Stomach (tissue), 4 donors: ENCODE measurements around the gene MCTP1.

ENCODE experiments used
- EP300 ChIP-seq: sonication (generic); formaldehyde crosslinking; IDR thresholded peaks from one replicate; pipeline ENCODE4 v1.6.1; 2017; ENCODE audit warnings: antibody characterized with exemption
- POLR2A ChIP-seq, 4 donors: fragments of 450-650 bp; IDR thresholded peaks; one replicate each; pipeline ENCODE4 v1.6.1; 2016; ENCODE audit warnings: antibody characterized with exemption in 4 of 4, control low read depth in 2 of 4, mild to moderate bottlenecking in 1 of 4, moderate library complexity in 1 of 4
- TF ChIP-seq, protein P1 (sequence below), 7 experiments: fragments of 450-650 bp in 4 of 7; fragments of 200-600 bp in 3 of 7; sonication (generic) in 3 of 7; IDR thresholded peaks; one replicate each; pipeline ENCODE4 v1.5.1; 2016 to 2019; ENCODE audit warnings: antibody characterized with exemption in 7 of 7, control low read depth in 2 of 7, mild to moderate bottlenecking in 1 of 7

DNA sequence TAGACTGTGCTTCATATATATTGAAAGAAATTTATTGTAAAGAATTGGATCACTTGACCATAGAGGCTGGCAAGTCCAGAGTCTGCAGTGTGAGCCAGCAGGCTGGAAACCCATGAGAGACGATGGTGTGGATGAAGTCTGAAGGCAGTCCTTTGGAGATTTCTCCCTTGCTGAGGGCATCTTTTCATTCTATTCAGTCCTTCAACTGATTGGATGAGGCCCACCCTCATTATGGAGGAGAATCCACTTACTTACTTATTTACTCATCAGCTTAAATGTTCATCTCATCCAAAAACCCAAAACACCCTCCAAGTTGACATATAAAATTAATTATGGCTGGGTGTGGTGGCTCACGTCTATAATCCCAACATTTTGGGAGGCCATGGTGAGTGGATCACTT, 62.1 kb downstream of the MCTP1 start:
- TF ChIP-seq, protein P1, sequence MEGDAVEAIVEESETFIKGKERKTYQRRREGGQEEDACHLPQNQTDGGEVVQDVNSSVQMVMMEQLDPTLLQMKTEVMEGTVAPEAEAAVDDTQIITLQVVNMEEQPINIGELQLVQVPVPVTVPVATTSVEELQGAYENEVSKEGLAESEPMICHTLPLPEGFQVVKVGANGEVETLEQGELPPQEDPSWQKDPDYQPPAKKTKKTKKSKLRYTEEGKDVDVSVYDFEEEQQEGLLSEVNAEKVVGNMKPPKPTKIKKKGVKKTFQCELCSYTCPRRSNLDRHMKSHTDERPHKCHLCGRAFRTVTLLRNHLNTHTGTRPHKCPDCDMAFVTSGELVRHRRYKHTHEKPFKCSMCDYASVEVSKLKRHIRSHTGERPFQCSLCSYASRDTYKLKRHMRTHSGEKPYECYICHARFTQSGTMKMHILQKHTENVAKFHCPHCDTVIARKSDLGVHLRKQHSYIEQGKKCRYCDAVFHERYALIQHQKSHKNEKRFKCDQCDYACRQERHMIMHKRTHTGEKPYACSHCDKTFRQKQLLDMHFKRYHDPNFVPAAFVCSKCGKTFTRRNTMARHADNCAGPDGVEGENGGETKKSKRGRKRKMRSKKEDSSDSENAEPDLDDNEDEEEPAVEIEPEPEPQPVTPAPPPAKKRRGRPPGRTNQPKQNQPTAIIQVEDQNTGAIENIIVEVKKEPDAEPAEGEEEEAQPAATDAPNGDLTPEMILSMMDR (IDR thresholded peaks at IDR 0.05) = no peak
- TF ChIP-seq POLR2A (IDR thresholded peaks at IDR 0.05) = no peak
- no peak for TF ChIP-seq EP300
